Effector memory CD4-positive, alpha-beta T cell (primary cell): ENCODE results near the gene SYNE4.
"Not testable (repeated sequence)": the region's sequence is repeated elsewhere in the genome, so short reads cannot be mapped to it uniquely, and the experiment has no call there.

Experiments used
- DNase-seq, 3 donors: peaks; one replicate each; pipeline ENCODE4 v3.0.0-alpha.2; 2020
- H3K27ac ChIP-seq: 2 replicates; pipeline ENCODE4 v1.7.0; 2013; ENCODE audit warnings: mild to moderate bottlenecking, low read length, moderate library complexity; ENCODE audit not compliant: insufficient read depth, poor library complexity, severe bottlenecking
- H3K27me3 ChIP-seq: replicated peaks from 2 replicates; pipeline ENCODE4 v1.7.0; 2013; ENCODE audit warnings: mild to moderate bottlenecking, low read length; ENCODE audit not compliant: insufficient read depth, control insufficient read depth, poor library complexity, severe bottlenecking
- H3K36me3 ChIP-seq: 2 replicates; pipeline ENCODE4 v1.7.0; 2013; ENCODE audit warnings: mild to moderate bottlenecking, low read length, moderate library complexity; ENCODE audit not compliant: control insufficient read depth, insufficient read depth
- H3K4me1 ChIP-seq: 2 replicates; pipeline ENCODE4 v1.7.0; 2013; ENCODE audit warnings: low read length, mild to moderate bottlenecking; ENCODE audit not compliant: control insufficient read depth, insufficient read depth, poor library complexity, severe bottlenecking
- H3K4me3 ChIP-seq: 2 replicates; pipeline ENCODE4 v1.7.0; 2013; ENCODE audit warnings: low read length, low read depth, mild to moderate bottlenecking; ENCODE audit not compliant: insufficient read depth, poor library complexity, severe bottlenecking
- H3K9me3 ChIP-seq: 2 replicates; pipeline ENCODE4 v1.7.0; 2013; ENCODE audit warnings: mild to moderate bottlenecking, low read length, moderate library complexity; ENCODE audit not compliant: control insufficient read depth

The SYNE4 gene

GRCh38 chr19:36043952-36044351 is 35.3 kb upstream of the SYNE4 start:
- no peaks in the 10 kb centered on the region for H3K36me3 ChIP-seq
- no peaks in the 10 kb centered on the region for H3K27me3 ChIP-seq
- no peak overlapping the region for H3K27ac ChIP-seq
- DNase-seq, result no peak
- H3K4me1 ChIP-seq, result no peaks in the 10 kb centered on the region
- H3K9me3 ChIP-seq, result no peaks in the 10 kb centered on the region
- no peak overlapping the region for H3K4me3 ChIP-seq

DNA sequence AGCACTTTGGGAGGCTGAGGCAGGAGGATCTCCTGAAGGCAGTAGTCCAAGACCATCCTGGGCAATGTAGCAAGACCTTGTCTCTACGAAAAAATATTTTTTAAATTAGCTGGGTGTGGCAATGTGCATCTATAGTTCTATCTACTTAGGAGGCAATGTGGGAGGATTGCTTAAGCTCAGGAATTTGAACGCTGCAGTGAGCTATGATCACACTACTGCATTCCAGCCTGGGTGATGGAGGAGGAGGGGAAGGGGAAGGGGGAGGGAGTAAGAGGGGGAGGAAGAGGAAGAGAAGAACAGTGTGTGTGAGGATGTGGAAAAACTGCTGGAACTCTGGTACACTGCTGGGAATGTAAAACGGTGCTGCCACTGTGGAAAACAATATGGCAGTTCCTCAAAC is 33.2 kb upstream of the SYNE4 start:
- H3K4me1 ChIP-seq, result peaks cover 2% of the 10 kb centered on the region
- no peak overlapping the region for H3K27ac ChIP-seq
- no peak for DNase-seq
- H3K4me3 ChIP-seq, result no peak overlapping the region
- no peaks in the 10 kb centered on the region for H3K27me3 ChIP-seq
- no peaks in the 10 kb centered on the region for H3K36me3 ChIP-seq
- no peaks in the 10 kb centered on the region for H3K9me3 ChIP-seq

DNA sequence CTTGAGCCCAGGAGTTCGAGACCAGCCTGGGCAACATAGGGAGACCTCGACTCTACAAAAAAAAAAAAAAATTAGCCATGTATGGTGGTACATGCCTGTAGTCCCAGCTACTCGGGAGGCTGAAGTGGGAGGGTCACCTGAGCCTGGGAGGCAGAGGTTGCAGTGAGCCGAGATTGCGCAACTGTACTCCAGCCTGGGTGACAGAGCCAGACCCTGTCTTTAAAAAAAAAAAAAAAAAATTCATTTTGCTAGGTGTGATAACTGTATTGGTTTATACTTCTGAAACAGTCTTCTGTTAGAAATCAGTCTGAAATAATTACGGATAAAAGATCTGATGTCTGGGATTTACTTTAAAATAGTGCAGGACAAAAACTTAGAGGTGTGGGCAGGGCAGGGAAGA is 32.5 kb upstream of the SYNE4 start:
- not testable (repeated sequence) for H3K27ac ChIP-seq, H3K36me3 ChIP-seq, H3K27me3 ChIP-seq, DNase-seq, H3K4me3 ChIP-seq, H3K4me1 ChIP-seq, H3K9me3 ChIP-seq

- Histone ChIP-seq H3K27me3 (no peaks in the 10 kb centered on the region), H3K36me3 (no peaks in the 10 kb centered on the region), H3K27ac (no peak overlapping the region), H3K9me3 (no peaks in the 10 kb centered on the region), H3K4me1 (peaks cover 6% of the 10 kb centered on the region), H3K4me3 (no peak overlapping the region)
- no peak for DNase-seq
Measured at GRCh38 chr19:36040495-36040894, 31.9 kb upstream of the SYNE4 start.

- Histone ChIP-seq H3K36me3 (no peaks in the 10 kb centered on the region), H3K27ac (no peak within 1 kb of the TSS), H3K9me3 (no peaks in the 10 kb centered on the region), H3K27me3 (no peaks in the 10 kb centered on the region), H3K4me1 (peaks cover 15% of the 10 kb centered on the region), H3K4me3 (peak within 1 kb of the TSS; percentile 32)
- DNase-seq, result peak in 1 of 3 donors; percentile 17
Measured at GRCh38 chr19:36032251-36033104, 23.9 kb upstream of the SYNE4 start, which contains the start of gene CLIP3. Gene CLIP3 (minus strand): TSS chr19:36032873. CDS start chr19:36032357, 516 bp downstream.

GRCh38 chr19:36031308-36031707 is 22.7 kb upstream of the SYNE4 start:
- Histone ChIP-seq H3K4me3 (no peak overlapping the region), H3K27ac (no peak overlapping the region), H3K9me3 (no peaks in the 10 kb centered on the region), H3K27me3 (no peaks in the 10 kb centered on the region), H3K4me1 (peaks cover 10% of the 10 kb centered on the region), H3K36me3 (no peaks in the 10 kb centered on the region)
- DNase-seq, result no peak

DNA sequence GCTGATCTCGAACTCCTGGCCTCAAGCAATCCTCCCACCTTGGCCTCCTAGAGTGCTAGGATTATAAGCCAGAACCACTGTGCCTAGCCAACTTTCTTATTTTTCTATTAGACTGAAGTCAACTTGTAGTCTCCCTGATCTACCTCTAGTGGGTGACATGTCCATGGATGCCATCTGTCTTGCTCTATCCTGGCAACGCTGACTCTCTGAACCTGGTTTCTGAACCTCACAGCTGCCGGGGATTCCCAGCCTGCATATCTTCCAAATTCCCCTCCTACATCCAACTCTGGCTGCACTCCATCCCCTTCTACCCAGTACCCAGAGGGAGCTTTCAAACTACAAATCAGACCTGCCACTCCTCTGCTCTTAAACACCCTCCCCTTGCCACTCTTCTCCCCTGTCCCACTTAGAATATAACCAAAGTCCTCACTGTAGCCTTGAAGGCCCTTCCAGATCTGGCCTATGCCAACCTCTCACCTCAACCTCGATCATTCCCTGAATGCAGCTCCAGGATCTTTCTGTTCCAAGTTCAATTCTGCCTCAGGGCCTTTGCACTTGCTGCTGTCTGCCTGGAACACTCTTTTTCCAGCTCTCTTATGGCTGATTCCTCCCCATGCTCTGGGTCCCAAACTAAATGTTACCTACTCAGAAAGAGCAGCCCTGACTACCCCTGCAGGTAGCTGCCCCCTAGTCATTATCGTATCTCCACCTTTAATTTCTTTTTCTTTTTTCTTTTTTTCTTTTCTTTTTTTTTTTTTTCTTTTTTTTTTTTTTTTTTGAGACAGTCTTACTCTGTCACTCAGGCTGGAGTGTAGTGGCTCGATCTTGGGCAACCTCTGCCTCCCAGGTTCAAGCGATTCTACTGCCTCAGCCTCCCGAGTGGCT is 21.9 kb upstream of the SYNE4 start:
- Histone ChIP-seq H3K9me3 (no peaks in the 10 kb centered on the region), H3K4me3 (no peak overlapping the region), H3K27me3 (no peaks in the 10 kb centered on the region), H3K36me3 (no peaks in the 10 kb centered on the region), H3K27ac (no peak overlapping the region), H3K4me1 (peaks cover 9% of the 10 kb centered on the region)
- DNase-seq, result no peak

GRCh38 chr19:36028313-36029041 is 19.9 kb upstream of the SYNE4 start:
- Histone ChIP-seq H3K27me3 (no peaks in the 10 kb centered on the region), H3K9me3 (no peaks in the 10 kb centered on the region), H3K4me1 (peaks cover 5% of the 10 kb centered on the region), H3K27ac (no peak overlapping the region), H3K4me3 (no peak overlapping the region), H3K36me3 (peaks cover 4% of the 10 kb centered on the region)
- no peak for DNase-seq

- Histone ChIP-seq H3K9me3 (no peaks in the 10 kb centered on the region), H3K4me3 (no peak overlapping the region), H3K36me3 (peaks cover 4% of the 10 kb centered on the region), H3K27ac (no peak overlapping the region), H3K4me1 (peaks cover 2% of the 10 kb centered on the region), H3K27me3 (no peaks in the 10 kb centered on the region)
- DNase-seq, result no peak
Measured at GRCh38 chr19:36027696-36028095, 19.1 kb upstream of the SYNE4 start.
